ENCODE measurements around the gene MRPS18A.

GRCh38 chr6:43724354-43724753 is 36.8 kb upstream of the MRPS18A start:
- no peak for TF ChIP-seq ZNF274 (IDR thresholded peaks at IDR 0.05; ENCODE audit: low read depth, low read length)
- no peak for TF ChIP-seq YY1 (IDR thresholded peaks at IDR 0.05; ENCODE audit: insufficient read depth, insufficient read length)
